H1 (cell line): ENCODE data around the gene PLEKHA4. TPM values are rescaled to one million over a fixed set of nuclear protein-coding genes. Genes with fewer than 3 reads are reported as not detected.

Experiments
- ATF2 ChIP-seq: IDR thresholded peaks from 2 replicates; pipeline ENCODE4 v1.6.1; 2012; ENCODE audit warnings: low read length, inconsistent platforms
- BACH1 ChIP-seq: IDR thresholded peaks from 2 replicates; pipeline ENCODE4 v1.6.1; 2012; ENCODE audit warnings: low read length, improper control_type of control experiment
- CEBPB ChIP-seq: IDR thresholded peaks from 2 replicates; pipeline ENCODE4 v1.6.1; 2012; ENCODE audit warnings: low read depth, low read length
- CHD2 ChIP-seq: IDR thresholded peaks from 2 replicates; pipeline ENCODE4 v1.6.1; 2012; ENCODE audit warnings: low read length, improper control_type of control experiment
- CREB1 ChIP-seq: IDR thresholded peaks from 2 replicates; pipeline ENCODE4 v1.6.1; 2012; ENCODE audit warnings: inconsistent platforms
- E2F6 ChIP-seq: IDR thresholded peaks from 2 replicates; pipeline ENCODE4 v1.6.1; 2012; ENCODE audit warnings: inconsistent platforms
- EP300 ChIP-seq, 2 experiments: IDR thresholded peaks; 1 replicate in 1 of 2; 2 replicates in 1 of 2; pipeline ENCODE4 v1.6.1; 2011 to 2012; ENCODE audit warnings: low read depth in 2 of 2, low read length in 2 of 2, mild to moderate bottlenecking in 2 of 2, borderline replicate concordance in 1 of 2, inconsistent platforms in 1 of 2, moderate library complexity in 1 of 2
- GABPA ChIP-seq: IDR thresholded peaks from 2 replicates; pipeline ENCODE4 v1.6.1; 2011; ENCODE audit warnings: mild to moderate bottlenecking, low read length, moderate library complexity, borderline replicate concordance; ENCODE audit not compliant: insufficient read depth
- HDAC6 ChIP-seq: IDR thresholded peaks from one replicate; pipeline ENCODE4 v1.7.1; 2012; ENCODE audit warnings: low read depth, mild to moderate bottlenecking, inconsistent platforms, low read length, moderate library complexity
- KDM5A ChIP-seq: fragments of 200-600 bp; IDR thresholded peaks from 2 replicates; pipeline ENCODE4 v1.7.1; 2012; ENCODE audit warnings: mild to moderate bottlenecking, low read length, inconsistent platforms, mixed read lengths
- MAFK ChIP-seq: IDR thresholded peaks from 2 replicates; pipeline ENCODE4 v1.6.1; 2012; ENCODE audit warnings: low read depth, mild to moderate bottlenecking, improper control_type of control experiment, low read length
- MAX ChIP-seq: IDR thresholded peaks from 2 replicates; pipeline ENCODE4 v1.6.1; 2012; ENCODE audit warnings: inconsistent platforms
- NANOG ChIP-seq: IDR thresholded peaks from 2 replicates; pipeline ENCODE4 v1.6.1; 2011; ENCODE audit warnings: low read length, low read depth, mild to moderate bottlenecking, inconsistent platforms; ENCODE audit not compliant: insufficient read depth, poor library complexity, severe bottlenecking
- NRF1 ChIP-seq: IDR thresholded peaks from 2 replicates; pipeline ENCODE4 v1.6.1; 2011; ENCODE audit warnings: mild to moderate bottlenecking, low read depth, low read length, improper control_type of control experiment
- RBBP5 ChIP-seq: IDR thresholded peaks from 2 replicates; pipeline ENCODE4 v1.7.1; 2012; ENCODE audit warnings: low read depth, mild to moderate bottlenecking, inconsistent platforms, low read length, moderate library complexity, borderline replicate concordance
- RFX5 ChIP-seq: IDR thresholded peaks from 2 replicates; pipeline ENCODE4 v1.6.1; 2011; ENCODE audit warnings: low read depth, low read length, improper control_type of control experiment, borderline replicate concordance
- SIX5 ChIP-seq: IDR thresholded peaks from 2 replicates; pipeline ENCODE4 v1.6.1; 2011; ENCODE audit warnings: mild to moderate bottlenecking, low read depth, low read length
- SP1 ChIP-seq: IDR thresholded peaks from 2 replicates; pipeline ENCODE4 v1.6.1; 2011; ENCODE audit warnings: low read depth, low read length
- TAF1 ChIP-seq: IDR thresholded peaks from 2 replicates; pipeline ENCODE4 v1.6.1; 2011; ENCODE audit warnings: mild to moderate bottlenecking, low read depth, low read length
- TBP ChIP-seq: IDR thresholded peaks from 2 replicates; pipeline ENCODE4 v1.6.1; 2011; ENCODE audit warnings: low read depth, low read length, improper control_type of control experiment
- TCF12 ChIP-seq: IDR thresholded peaks from 2 replicates; pipeline ENCODE4 v1.6.1; 2011; ENCODE audit warnings: low read depth, mild to moderate bottlenecking, low read length
- TEAD4 ChIP-seq: IDR thresholded peaks from 2 replicates; pipeline ENCODE4 v1.6.1; 2012; ENCODE audit warnings: low read depth, low read length, inconsistent platforms, mixed read lengths
- YY1 ChIP-seq: IDR thresholded peaks from 2 replicates; pipeline ENCODE4 v1.6.1; 2011; ENCODE audit warnings: low read depth, mild to moderate bottlenecking, low read length
- polyA plus RNA-seq, 7 experiments: library from polyadenylated mRNA; depleted of rRNA in 3 of 7; stranded (reverse) in 5 of 7; unstranded in 2 of 7; fragments of >200 nt in 5 of 7; fragments of 200-250 nt in 2 of 7; gene quantifications; 1 replicate in 5 of 7; 2 replicates in 1 of 7; 4 replicates in 1 of 7; pipeline versions ENCODE4 v1.2.1 to v1.2.3, GENCODE V29; 2011 to 2013; ENCODE audit warnings: missing spikeins in 2 of 7, mixed read lengths in 2 of 7
- total RNA-seq: library from RNA; stranded (reverse); fragmentation: NEBNext Ultra II Directional; extraction: Animal tissue kit (Norgen Biotek cat#: 25700); gene quantifications from 2 replicates; pipeline ENCODE4 v1.2.1, GENCODE V29; 2021

The PLEKHA4 gene
- total and polyA plus RNA-seq, 2 of the 8 experiments (the other 6 are each of a cell fraction or from before 2014, with no cell fraction given): 8.2 to 18.0 TPM

- peak; percentile 42; the same call in 1 of the 2 replicates for TF ChIP-seq TAF1
- TF ChIP-seq SP1: peak; percentile 33; the same call in 1 of the 2 replicates
- no peak for TF ChIP-seq EP300 (IDR thresholded peaks at IDR 0.05; ENCODE audit: borderline replicate concordance in 1 of 2, low read depth in 2 of 2, low read length in 2 of 2)
- peak; percentile 65; the same call in 1 of the 2 replicates for TF ChIP-seq YY1
- no peak for TF ChIP-seq RFX5
- no peak for TF ChIP-seq NRF1
- TF ChIP-seq MAX: 0 out of 2 replicates have a peak, but pooled peaks have one; percentile 10
- TF ChIP-seq E2F6: no peak
- no peak for TF ChIP-seq GABPA
- no peak for TF ChIP-seq KDM5A
- 0 out of 2 replicates have a peak, but pooled peaks have one; percentile 66 for TF ChIP-seq ATF2
- TF ChIP-seq BACH1: peak; percentile 81
- no peak for TF ChIP-seq NANOG
- TF ChIP-seq CEBPB: peak; percentile 83
- TF ChIP-seq TEAD4: no peak
- TF ChIP-seq HDAC6: no peak
- peak; percentile 62; the same call in 1 of the 2 replicates for TF ChIP-seq TBP
- TF ChIP-seq CHD2: 0 out of 2 replicates have a peak, but pooled peaks have one; percentile 48
- TF ChIP-seq RBBP5: no peak
- no peak for TF ChIP-seq TCF12
- TF ChIP-seq MAFK: peak; percentile 26; the same call in 1 of the 2 replicates
- peak; percentile 100 for TF ChIP-seq SIX5
- TF ChIP-seq CREB1: peak; percentile 76
Measured at GRCh38 chr19:48795055-48795684, 73.2 kb downstream of the PLEKHA4 start (continued).
